Embryonic facial prominence (tissue), 1 donor: ENCODE results near the gene TRPM8.
A peak's percentile ranks its signal among the peaks of the same experiment; 100 is the strongest.
"Not testable (repeated sequence)": the region's sequence is repeated elsewhere in the genome, so short reads cannot be mapped to it uniquely, and the experiment has no call there.

Experiments
- DNase-seq: peaks from one replicate; pipeline ENCODE4 v3.0.0-alpha.2; 2016; ENCODE audit errors: extremely low spot score

TRPM8 gene

GRCh38 chr2:233917116-233917515 lies at the start of gene TRPM8:
Gene TRPM8, plus strand, starts transcription at chr2:233917373. Its CDS starts 9,165 bp downstream, at chr2:233926538.
- DNase-seq, result no peak

- no peak for DNase-seq
Observed at GRCh38 chr2:233867993-233868532, 49.1 kb upstream of the TRPM8 start, which contains the start of gene MSL3B. Gene MSL3B, minus strand, starts transcription at chr2:233868386.

DNA sequence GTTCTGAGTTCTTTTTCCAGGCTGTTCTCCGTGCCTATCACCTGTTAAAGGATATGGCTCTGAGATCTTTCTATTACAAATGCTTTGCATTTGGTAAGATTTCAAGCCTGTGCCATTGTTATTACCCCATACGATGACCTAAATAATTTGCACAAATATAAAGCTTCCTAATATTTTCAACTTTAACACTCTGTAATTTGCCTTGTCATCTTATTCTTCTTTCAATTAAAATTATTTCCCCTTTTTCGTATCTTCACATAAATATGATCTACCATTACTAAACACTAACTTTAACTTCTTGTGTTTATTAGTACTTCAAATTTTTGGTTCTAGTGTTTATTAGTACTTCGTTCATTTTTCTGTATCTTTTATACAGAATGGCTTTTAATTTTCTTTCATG lies 45.7 kb upstream of the TRPM8 start:
- DNase-seq, result no peak

DNA sequence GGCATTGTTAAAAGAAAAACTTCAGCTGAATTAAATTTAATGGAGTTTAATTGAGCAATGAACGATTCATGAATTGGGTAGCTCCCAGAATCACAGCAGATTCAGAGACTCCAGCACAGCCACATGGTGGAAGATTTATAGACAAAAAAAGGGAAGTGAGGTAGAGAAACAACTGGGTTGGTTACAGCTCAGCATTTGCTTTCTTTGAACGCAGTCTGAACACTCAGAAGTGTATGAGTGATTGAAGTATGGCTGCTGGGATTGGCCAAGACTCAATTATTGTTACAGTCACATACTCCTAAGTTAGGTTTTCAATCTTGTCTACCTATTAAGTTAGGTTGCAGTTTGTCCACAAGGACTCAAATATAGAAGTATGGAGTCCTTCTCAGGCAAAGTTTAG lies 45.0 kb upstream of the TRPM8 start:
- DNase-seq, result not testable (repeated sequence)

DNA sequence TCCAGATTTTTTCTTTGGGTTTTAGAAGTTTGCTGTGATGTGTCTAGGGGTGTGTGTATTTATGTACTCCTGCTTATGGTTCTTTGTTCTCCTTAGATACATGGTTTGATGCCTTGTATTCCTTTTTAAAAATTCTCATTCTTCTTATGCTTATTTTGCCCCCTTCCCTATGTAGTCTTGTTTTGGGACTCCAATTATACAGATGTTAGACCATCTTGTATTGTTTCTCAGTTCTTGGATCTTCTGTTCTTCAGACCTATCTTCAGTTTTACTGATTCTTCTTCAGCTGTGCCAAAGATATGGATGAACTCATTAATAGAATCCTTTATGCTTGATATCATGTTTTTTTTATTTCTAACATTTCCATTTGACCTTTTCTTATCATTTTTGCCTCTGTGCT lies 34.8 kb upstream of the TRPM8 start:
- DNase-seq, result no peak

DNA sequence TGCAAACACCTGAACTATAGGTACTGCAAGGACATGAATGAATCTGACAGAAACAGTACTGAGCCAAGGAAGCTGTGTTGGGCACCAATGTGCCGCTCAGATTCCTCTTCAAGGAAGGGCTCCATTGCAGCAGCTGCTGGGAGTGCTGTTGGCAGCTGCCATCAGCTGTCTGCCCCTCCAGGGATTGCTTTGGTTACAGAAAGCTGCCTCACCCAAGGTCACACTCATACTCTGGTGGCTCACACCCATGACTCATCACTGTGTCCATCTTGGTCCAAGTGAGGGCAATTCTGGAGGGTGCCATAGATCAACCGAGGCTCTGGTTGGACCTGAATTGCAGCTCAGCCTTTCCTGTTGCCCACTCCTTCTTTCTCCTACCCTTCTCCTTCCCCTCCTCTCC lies 24.4 kb upstream of the TRPM8 start:
- no peak for DNase-seq

DNA sequence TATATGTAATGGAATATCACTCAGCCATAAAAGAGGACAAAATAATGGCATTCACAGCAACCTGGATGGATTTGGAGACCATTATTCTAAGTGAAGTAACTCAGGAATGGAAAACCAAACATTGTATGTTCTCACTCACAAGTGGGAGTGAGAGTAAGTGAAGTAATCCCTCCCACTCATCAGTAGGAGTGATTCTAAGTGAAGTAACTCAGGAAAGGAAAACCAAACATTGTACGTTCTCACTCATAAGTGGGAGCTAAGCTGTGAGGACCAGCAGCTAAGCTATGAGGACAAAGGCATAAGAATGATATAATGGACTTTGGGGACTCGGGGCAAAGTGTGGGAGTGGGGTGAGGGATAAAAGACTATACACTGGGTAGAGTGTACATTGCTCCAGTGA lies 20.9 kb upstream of the TRPM8 start:
- not testable (repeated sequence) for DNase-seq

DNA sequence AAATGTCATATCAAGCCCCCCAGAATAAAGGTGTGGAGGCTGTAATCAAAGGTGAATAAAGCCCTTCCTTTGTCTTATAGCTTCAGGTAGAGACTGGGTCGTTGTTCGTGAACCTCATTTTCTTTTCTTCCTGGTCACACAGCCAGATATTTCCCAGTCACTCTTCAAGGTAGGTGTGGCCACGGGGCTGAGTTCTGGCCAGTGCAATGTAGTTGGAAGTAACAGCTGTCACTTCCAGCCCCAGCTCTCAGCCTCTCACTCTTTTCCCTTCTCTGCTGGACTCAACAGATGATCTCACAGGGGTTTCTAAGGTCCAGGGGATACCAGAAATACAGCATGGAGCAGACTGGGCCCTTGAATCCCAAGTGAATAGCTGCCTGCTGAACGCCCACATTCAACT lies 15.8 kb upstream of the TRPM8 start:
- no peak for DNase-seq

DNA sequence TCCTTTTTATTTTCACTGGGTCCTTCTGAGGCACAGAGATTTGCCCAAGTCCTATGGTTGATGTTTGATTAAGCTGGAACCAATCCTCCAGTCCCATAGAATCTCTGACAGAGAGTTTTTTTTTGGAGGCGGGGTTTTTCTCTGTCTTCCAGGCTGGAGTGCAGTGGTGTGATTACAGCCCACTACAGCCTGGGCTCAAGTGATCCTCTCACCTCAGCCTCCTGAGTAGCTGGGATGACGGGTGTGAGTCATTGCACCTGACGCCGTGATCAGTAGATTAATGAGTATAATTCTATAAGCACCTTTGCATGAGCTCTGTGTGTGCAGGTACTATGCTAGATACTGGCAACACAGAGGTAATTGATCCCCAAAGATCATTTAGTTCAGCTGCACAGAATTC lies 15.3 kb upstream of the TRPM8 start:
- no peak for DNase-seq

DNA sequence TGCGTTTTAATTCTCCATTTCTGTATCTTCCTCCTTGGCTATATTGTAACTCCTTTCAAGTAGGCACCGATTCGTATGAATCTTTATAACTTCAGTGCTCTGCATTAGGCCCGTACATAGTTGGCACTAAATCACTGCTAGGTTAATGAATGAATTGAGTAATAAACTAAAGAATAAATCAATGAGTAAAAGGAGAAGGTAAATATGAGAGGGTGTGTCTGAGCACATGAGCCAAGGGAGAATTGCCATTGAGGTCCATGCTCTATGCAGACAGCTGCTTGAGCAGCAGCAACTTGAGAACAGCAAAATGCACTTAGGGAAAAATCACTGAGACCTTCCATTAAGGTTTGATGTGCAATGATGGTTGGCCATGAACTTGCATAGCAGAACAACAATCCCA lies 11.2 kb upstream of the TRPM8 start:
- no peak for DNase-seq

DNA sequence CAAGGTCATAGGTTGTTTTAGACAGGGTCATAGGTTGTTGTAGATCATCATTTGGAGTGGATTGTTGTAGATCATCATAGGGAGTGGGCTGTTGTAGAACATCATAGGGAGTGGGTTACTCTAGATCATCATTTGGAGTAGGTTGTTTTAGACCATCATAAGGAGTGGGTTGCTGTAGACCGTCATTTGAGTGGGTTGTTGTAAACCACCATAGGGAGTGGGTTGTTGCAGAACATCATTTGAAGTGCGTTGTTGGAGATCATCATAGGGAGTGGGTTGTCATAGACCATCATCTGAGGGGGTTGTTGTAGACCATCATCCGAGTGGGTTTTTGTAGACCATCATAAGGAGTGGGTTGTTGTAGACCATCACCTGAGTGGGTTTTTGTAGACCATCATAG lies 9.5 kb upstream of the TRPM8 start:
- no peak for DNase-seq

- peak; percentile 58 for DNase-seq
Observed at GRCh38 chr2:233912691-233913423, 4.3 kb upstream of the TRPM8 start.

- DNase-seq, result no peak
Observed at GRCh38 chr2:233915128-233915527, 2.0 kb upstream of the TRPM8 start.

DNA sequence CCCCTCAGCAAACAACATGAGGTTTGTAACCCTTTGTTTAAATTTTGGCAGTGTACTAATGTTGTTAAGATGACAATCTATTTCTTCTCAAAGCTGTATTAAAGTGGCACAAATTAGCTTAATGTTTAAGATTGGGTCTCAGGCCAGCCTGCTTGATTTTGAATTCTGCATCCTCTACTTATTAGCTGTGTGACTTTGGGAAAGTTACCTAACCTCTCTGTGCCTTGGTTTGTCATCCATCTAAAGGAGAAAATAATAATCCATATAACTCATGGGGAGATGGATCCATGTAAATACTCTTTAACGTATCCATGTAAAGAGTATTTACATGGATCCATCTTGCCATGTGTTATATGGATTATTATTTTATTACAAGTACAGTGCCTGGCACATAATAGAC lies 2.1 kb downstream of the TRPM8 start:
- no peak for DNase-seq

- DNase-seq, result no peak
Observed at GRCh38 chr2:233919938-233920337, 2.8 kb downstream of the TRPM8 start.

GRCh38 chr2:233922471-233922870 lies 5.3 kb downstream of the TRPM8 start:
- no peak for DNase-seq

- DNase-seq, result no peak
Observed at GRCh38 chr2:233925402-233925801, 8.2 kb downstream of the TRPM8 start.

- no peak for DNase-seq
Observed at GRCh38 chr2:233926806-233927205, 9.6 kb downstream of the TRPM8 start.

- DNase-seq, result no peak
Observed at GRCh38 chr2:233928594-233929351, 11.6 kb downstream of the TRPM8 start.

DNA sequence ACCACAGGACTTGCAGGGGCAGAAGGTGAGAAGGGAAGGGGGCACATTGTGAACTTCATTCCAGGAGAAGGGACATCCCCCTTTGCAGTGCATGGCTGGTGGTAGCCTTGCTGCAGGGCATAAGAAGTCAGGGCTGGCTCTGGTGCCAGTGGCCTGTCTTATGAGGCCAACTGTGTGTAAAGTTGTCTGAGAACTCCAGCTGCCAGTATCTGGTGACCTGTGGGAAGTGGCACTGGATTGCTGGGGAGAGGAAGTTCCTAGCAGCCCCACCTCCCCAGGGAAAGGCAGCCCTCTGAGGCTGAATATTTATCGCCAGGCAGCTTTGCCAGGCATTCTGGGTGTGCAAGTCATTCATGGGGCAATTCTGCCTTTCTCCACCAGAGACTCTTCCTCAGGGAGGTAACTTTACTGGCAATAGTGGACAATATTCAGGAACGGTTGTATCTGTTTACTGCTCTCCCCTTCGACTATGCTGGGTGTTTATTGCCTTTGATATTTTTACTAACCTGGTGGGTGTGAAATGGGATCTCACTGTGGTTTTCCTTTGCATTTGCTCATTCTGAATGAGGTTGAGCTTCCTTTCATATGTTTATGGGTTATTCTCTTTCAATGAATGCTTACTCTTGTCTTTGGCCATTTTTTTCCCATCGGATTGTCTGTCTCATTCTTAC lies 12.3 kb downstream of the TRPM8 start:
- no peak for DNase-seq

- DNase-seq, result no peak
Observed at GRCh38 chr2:233934524-233934923, 17.4 kb downstream of the TRPM8 start.

DNA sequence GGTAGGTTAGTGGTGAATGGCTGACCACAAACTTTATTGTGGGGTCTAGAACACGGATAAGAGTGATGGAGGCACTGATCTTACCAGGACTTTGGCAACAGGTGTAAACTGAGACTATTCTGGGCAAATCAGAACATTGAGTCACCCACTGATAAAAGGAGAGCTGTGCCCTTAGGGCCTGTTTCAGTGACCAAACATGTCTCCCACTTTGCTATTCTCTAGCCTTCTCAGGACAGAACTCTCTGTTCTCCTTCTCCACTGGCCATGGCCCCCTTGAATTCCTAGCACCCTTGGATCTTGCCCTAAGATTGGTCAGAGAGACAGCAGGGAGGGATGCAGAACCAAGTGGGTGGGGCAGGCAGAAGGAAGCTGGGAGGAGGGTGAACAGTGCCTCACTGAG lies 18.3 kb downstream of the TRPM8 start:
- no peak for DNase-seq
